ENCODE measurements around the gene GNGT1. TPM values are rescaled to one million over a fixed set of nuclear protein-coding genes. Genes with fewer than 3 reads are reported as not detected.
"Not testable (repeated sequence)": the region's sequence is repeated elsewhere in the genome, so short reads cannot be mapped to it uniquely, and the experiment has no call there.

GNGT1 gene
- total RNA-seq, 1 experiment from 2014 or later = 0.63 TPM

DNA sequence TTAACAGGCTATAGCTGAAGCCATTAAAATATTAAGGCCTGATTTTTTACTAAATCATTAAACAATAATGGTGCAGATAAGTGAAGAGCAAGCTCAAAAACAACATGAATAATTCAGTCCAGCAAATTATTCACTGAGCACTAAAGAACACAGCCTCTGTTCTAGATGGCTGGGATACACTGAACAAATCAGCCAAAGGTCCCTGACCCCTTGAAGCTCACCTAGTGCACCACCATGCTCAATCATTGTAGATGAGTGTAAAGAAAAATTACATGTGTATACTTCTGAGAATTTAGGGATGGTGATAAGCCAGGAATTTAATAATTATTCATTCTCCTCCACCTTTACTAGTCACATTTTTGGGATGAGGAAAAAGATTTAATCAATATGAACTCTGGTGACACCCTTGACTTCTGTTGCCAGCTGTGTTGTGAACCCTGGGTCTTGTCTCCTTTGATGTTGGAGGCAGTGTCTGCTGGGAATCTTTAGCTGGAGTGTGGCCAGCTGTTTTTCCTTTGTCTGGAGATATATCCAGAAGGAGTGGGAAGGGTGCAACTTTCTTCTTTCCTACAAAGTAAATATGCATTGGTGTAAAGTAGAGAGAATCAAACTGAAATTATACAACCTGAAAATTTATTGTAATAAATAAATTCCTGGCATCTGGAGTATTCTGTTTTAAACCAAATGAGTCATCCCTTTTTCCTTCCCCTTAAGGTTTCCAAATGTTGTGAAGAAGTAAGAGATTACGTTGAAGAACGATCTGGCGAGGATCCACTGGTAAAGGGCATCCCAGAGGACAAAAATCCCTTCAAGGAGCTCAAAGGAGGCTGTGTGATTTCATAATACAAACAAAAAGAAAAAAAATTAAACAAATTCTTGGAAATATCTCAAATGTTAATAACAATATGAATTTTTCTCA lies 4.0 kb downstream of the GNGT1 start:
- H3K27me3 Mint-ChIP-seq (ENCODE audit: low read depth) = no peaks in the 10 kb centered on the region
- H3K4me3 Mint-ChIP-seq = no peak overlapping the region
- POLR2A ChIA-PET = no interaction called here
- ATAC-seq (no peak), DNase-seq (ENCODE audit: low spot score) (no peak)
- H3K9me3 Mint-ChIP-seq = no peaks in the 10 kb centered on the region
- no peaks in the 10 kb centered on the region for H3K4me1 Mint-ChIP-seq
- H3K36me3 Mint-ChIP-seq = no peaks in the 10 kb centered on the region
- H3K27ac Mint-ChIP-seq = no peak overlapping the region
- CTCF ChIA-PET = no interaction called here
- TF ChIP-seq CREM (CRISPR knock-in tag; IDR thresholded peaks at IDR 0.05) = no peak
- no peak for TF ChIP-seq CTCF (IDR thresholded peaks at IDR 0.05)
- no peak for TF ChIP-seq ESRRA (CRISPR knock-in tag; IDR thresholded peaks at IDR 0.05; ENCODE audit: borderline replicate concordance)
- no peak for TF ChIP-seq OVOL2 (CRISPR knock-in tag; IDR thresholded peaks at IDR 0.05; ENCODE audit: borderline replicate concordance)
- TF ChIP-seq, protein P1, sequence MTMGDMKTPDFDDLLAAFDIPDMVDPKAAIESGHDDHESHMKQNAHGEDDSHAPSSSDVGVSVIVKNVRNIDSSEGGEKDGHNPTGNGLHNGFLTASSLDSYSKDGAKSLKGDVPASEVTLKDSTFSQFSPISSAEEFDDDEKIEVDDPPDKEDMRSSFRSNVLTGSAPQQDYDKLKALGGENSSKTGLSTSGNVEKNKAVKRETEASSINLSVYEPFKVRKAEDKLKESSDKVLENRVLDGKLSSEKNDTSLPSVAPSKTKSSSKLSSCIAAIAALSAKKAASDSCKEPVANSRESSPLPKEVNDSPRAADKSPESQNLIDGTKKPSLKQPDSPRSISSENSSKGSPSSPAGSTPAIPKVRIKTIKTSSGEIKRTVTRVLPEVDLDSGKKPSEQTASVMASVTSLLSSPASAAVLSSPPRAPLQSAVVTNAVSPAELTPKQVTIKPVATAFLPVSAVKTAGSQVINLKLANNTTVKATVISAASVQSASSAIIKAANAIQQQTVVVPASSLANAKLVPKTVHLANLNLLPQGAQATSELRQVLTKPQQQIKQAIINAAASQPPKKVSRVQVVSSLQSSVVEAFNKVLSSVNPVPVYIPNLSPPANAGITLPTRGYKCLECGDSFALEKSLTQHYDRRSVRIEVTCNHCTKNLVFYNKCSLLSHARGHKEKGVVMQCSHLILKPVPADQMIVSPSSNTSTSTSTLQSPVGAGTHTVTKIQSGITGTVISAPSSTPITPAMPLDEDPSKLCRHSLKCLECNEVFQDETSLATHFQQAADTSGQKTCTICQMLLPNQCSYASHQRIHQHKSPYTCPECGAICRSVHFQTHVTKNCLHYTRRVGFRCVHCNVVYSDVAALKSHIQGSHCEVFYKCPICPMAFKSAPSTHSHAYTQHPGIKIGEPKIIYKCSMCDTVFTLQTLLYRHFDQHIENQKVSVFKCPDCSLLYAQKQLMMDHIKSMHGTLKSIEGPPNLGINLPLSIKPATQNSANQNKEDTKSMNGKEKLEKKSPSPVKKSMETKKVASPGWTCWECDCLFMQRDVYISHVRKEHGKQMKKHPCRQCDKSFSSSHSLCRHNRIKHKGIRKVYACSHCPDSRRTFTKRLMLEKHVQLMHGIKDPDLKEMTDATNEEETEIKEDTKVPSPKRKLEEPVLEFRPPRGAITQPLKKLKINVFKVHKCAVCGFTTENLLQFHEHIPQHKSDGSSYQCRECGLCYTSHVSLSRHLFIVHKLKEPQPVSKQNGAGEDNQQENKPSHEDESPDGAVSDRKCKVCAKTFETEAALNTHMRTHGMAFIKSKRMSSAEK (CRISPR knock-in tag; IDR thresholded peaks at IDR 0.05; ENCODE audit: borderline replicate concordance) = no peak
- no peak for TF ChIP-seq RELA (CRISPR knock-in tag; IDR thresholded peaks at IDR 0.05; ENCODE audit: borderline replicate concordance)
- TF ChIP-seq, protein P2, sequence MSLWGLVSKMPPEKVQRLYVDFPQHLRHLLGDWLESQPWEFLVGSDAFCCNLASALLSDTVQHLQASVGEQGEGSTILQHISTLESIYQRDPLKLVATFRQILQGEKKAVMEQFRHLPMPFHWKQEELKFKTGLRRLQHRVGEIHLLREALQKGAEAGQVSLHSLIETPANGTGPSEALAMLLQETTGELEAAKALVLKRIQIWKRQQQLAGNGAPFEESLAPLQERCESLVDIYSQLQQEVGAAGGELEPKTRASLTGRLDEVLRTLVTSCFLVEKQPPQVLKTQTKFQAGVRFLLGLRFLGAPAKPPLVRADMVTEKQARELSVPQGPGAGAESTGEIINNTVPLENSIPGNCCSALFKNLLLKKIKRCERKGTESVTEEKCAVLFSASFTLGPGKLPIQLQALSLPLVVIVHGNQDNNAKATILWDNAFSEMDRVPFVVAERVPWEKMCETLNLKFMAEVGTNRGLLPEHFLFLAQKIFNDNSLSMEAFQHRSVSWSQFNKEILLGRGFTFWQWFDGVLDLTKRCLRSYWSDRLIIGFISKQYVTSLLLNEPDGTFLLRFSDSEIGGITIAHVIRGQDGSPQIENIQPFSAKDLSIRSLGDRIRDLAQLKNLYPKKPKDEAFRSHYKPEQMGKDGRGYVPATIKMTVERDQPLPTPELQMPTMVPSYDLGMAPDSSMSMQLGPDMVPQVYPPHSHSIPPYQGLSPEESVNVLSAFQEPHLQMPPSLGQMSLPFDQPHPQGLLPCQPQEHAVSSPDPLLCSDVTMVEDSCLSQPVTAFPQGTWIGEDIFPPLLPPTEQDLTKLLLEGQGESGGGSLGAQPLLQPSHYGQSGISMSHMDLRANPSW (CRISPR knock-in tag; conservative IDR thresholded peaks at IDR 0.05; ENCODE audit: low read depth) = no peak
- TF ChIP-seq ATF3 (CRISPR knock-in tag; conservative IDR thresholded peaks at IDR 0.05) = no peak
- TF ChIP-seq, protein P3, sequence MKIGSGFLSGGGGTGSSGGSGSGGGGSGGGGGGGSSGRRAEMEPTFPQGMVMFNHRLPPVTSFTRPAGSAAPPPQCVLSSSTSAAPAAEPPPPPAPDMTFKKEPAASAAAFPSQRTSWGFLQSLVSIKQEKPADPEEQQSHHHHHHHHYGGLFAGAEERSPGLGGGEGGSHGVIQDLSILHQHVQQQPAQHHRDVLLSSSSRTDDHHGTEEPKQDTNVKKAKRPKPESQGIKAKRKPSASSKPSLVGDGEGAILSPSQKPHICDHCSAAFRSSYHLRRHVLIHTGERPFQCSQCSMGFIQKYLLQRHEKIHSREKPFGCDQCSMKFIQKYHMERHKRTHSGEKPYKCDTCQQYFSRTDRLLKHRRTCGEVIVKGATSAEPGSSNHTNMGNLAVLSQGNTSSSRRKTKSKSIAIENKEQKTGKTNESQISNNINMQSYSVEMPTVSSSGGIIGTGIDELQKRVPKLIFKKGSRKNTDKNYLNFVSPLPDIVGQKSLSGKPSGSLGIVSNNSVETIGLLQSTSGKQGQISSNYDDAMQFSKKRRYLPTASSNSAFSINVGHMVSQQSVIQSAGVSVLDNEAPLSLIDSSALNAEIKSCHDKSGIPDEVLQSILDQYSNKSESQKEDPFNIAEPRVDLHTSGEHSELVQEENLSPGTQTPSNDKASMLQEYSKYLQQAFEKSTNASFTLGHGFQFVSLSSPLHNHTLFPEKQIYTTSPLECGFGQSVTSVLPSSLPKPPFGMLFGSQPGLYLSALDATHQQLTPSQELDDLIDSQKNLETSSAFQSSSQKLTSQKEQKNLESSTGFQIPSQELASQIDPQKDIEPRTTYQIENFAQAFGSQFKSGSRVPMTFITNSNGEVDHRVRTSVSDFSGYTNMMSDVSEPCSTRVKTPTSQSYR (CRISPR knock-in tag; IDR thresholded peaks at IDR 0.05) = no peak

- H3K4me3 Mint-ChIP-seq; ATAC-seq; H3K4me1 Mint-ChIP-seq; CTCF ChIA-PET; H3K27ac Mint-ChIP-seq; POLR2A ChIA-PET; H3K27me3 Mint-ChIP-seq (ENCODE audit: low read depth); DNase-seq (ENCODE audit: low spot score); H3K36me3 Mint-ChIP-seq; H3K9me3 Mint-ChIP-seq: not testable (repeated sequence)
These were observed 4.9 kb downstream of the GNGT1 start for GRCh38 chr7:93911242-93911641.

GRCh38 chr7:93911661-93912060 lies 5.3 kb downstream of the GNGT1 start:
- H3K36me3 Mint-ChIP-seq; H3K27ac Mint-ChIP-seq; CTCF ChIA-PET; H3K9me3 Mint-ChIP-seq; H3K4me1 Mint-ChIP-seq; H3K4me3 Mint-ChIP-seq; POLR2A ChIA-PET; ATAC-seq; DNase-seq (ENCODE audit: low spot score); H3K27me3 Mint-ChIP-seq (ENCODE audit: low read depth): not testable (repeated sequence)
